HepG2 (cell line): ENCODE results near the gene ANAPC5. TPM values are rescaled to one million over a fixed set of nuclear protein-coding genes. Genes with fewer than 3 reads are reported as not detected.

Experiments used
- FOSL1 ChIP-seq: sonication (generic); formaldehyde crosslinking; IDR thresholded peaks from 2 replicates; pipeline ENCODE4 v1.9.0; 2021; ENCODE audit warnings: missing genetic modification reagents, borderline replicate concordance
- FOXP1 ChIP-seq, 2 experiments: fragments of 450-650 bp in 1 of 2; IDR thresholded peaks; 2 replicates each; pipeline ENCODE4 v1.6.1; 2017 to 2018; ENCODE audit warnings: antibody characterized with exemption in 1 of 2
- HHEX ChIP-seq: IDR thresholded peaks from 2 replicates; pipeline ENCODE4 v1.6.1; 2016; ENCODE audit warnings: control low read depth
- MIER2 ChIP-seq: IDR thresholded peaks from 2 replicates; pipeline ENCODE4 v1.6.1; 2016; ENCODE audit warnings: missing biosample characterization, missing genetic modification reagents
- NCOA5 ChIP-seq: sonication (generic); formaldehyde crosslinking; IDR thresholded peaks from 2 replicates; pipeline ENCODE4 v1.4.0; 2020; ENCODE audit warnings: missing genetic modification reagents
- PAXIP1 ChIP-seq: sonication (generic); formaldehyde crosslinking; conservative IDR thresholded peaks from 2 replicates; pipeline ENCODE4 v1.4.0; 2020; ENCODE audit warnings: mild to moderate bottlenecking, missing genetic modification reagents, moderate library complexity
- RXRB ChIP-seq: IDR thresholded peaks from 2 replicates; pipeline ENCODE4 v1.6.1; 2016; ENCODE audit warnings: borderline replicate concordance, missing genetic modification reagents, missing compliant biosample characterization
- XBP1 ChIP-seq: sonication (generic); formaldehyde crosslinking; IDR thresholded peaks from 2 replicates; pipeline ENCODE4 v1.5.0; 2020; ENCODE audit warnings: missing genetic modification reagents
- XRCC5 ChIP-seq: fragments of 200-400 bp; formaldehyde crosslinking; optimal IDR thresholded peaks from 2 replicates; pipeline ENCODE3; 2017; ENCODE audit warnings: mild to moderate bottlenecking, low read length
- ZFP82 ChIP-seq: sonication (generic); formaldehyde crosslinking; IDR thresholded peaks from 2 replicates; pipeline ENCODE4 v1.5.1; 2020; ENCODE audit warnings: mild to moderate bottlenecking, missing genetic modification reagents, borderline replicate concordance
- ZGPAT ChIP-seq: IDR thresholded peaks from 2 replicates; pipeline ENCODE4 v1.6.1; 2016; ENCODE audit warnings: mild to moderate bottlenecking
- ZNF549 ChIP-seq: sonication (generic); formaldehyde crosslinking; IDR thresholded peaks from 2 replicates; pipeline ENCODE4 v1.5.0; 2020; ENCODE audit warnings: missing genetic modification reagents
- ZNF629 ChIP-seq: sonication (generic); formaldehyde crosslinking; conservative IDR thresholded peaks from 2 replicates; pipeline ENCODE4 v1.5.0; 2020; ENCODE audit warnings: missing genetic modification reagents
- ZNF768 ChIP-seq: sonication (generic); formaldehyde crosslinking; IDR thresholded peaks from 2 replicates; pipeline ENCODE4 v1.4.0; 2020; ENCODE audit warnings: missing genetic modification reagents
- ZSCAN5A ChIP-seq: sonication (generic); formaldehyde crosslinking; IDR thresholded peaks from 2 replicates; pipeline ENCODE4 v1.8.0; 2022; ENCODE audit warnings: mild to moderate bottlenecking, missing genetic modification reagents, borderline replicate concordance
- ZSCAN9 ChIP-seq: IDR thresholded peaks from 2 replicates; pipeline ENCODE4 v1.6.1; 2016; ENCODE audit warnings: borderline replicate concordance
- polyA plus RNA-seq, 8 experiments: library from polyadenylated mRNA; depleted of rRNA in 3 of 8; stranded (reverse) in 7 of 8; unstranded in 1 of 8; fragments of >200 nt; fragmentation: Illumina TruSeq in 4 of 8; extraction: Trizol in 4 of 8; gene quantifications; 2 replicates each; pipeline versions ENCODE4 v1.2.1 to v1.2.3, GENCODE V29; 2011 to 2016; ENCODE audit warnings: low read depth in 4 of 8, missing spikeins in 1 of 8, mixed read lengths in 1 of 8; ENCODE audit not compliant: insufficient read depth in 1 of 8
- total RNA-seq, 5 experiments: library from RNA; depleted of rRNA; stranded (reverse); fragments of >200 nt; fragmentation: Illumina TruSeq; extraction: Trizol; gene quantifications; 2 replicates each; pipeline ENCODE4 v1.2.3, GENCODE V29; 2016; ENCODE audit warnings: low read depth in 1 of 5
- TF ChIP-seq, protein P1 (sequence below): sonication (generic); formaldehyde crosslinking; IDR thresholded peaks from 2 replicates; pipeline ENCODE4 v1.4.0; 2020; ENCODE audit warnings: missing genetic modification reagents
- TF ChIP-seq, protein P2 (sequence below): sonication (generic); formaldehyde crosslinking; IDR thresholded peaks from 2 replicates; pipeline ENCODE4 v1.4.0; 2020; ENCODE audit warnings: missing genetic modification reagents

ANAPC5 gene
- total and polyA plus RNA-seq, 2 of the 13 experiments (the other 11 are each of a cell fraction or from before 2014, with no cell fraction given), result 146 to 161 TPM

DNA sequence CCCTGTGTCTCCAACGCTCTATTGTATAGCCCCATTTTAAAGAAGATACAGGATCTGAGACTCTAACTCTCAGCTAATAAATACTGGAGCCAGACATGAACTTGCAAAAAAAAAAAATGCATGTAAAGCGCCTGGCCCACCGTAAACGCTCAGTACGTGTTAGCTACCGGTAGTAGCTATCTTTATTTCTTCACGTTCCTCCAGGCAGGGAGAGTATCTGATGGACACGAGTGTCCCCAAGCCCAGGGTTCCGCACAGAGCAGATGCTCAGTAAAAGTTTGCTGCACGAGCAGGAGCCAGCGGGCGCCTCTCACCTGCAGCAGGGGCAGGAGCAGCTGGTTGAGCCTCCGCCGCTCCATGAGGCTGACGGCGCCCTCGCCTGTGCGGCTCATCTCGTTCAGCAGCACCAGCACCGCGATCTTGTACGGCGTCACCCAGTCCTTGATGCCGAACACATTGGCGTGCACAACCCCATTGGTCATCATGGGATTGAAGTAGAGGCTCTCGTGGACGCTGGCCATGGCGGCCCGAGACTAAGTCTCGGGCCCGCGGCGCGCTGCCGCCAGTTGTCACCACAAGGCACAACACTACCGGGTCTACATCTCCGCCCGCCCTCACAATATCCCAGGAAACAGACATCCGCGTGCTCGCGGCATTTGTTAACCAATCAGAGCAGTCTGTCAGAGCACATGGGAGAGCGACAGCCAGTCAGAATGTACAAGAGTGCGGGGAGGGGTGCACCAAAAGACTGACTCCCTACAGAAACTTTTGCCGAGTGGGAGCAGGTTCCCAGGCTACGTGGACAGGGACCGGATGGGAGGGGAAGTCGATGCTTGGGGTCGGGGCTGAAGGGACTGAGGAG is at the start of gene ANAPC5 (continued):
- peak; percentile 64 for TF ChIP-seq RXRB (CRISPR knock-in tag)
- TF ChIP-seq PAXIP1 (CRISPR knock-in tag), result peak; percentile 56; the same call in 1 of the 2 replicates
- peak; percentile 85 for TF ChIP-seq XRCC5
- TF ChIP-seq NCOA5, result no peak
- TF ChIP-seq FOXP1 (IDR thresholded peaks at IDR 0.05), result 0 out of 2 replicates have a peak, but pooled peaks have one; percentile 5
- 0 out of 2 replicates have a peak, but pooled peaks have one; percentile 37 for TF ChIP-seq FOXP1 (CRISPR knock-in tag; IDR thresholded peaks at IDR 0.05)
- TF ChIP-seq, protein P1, sequence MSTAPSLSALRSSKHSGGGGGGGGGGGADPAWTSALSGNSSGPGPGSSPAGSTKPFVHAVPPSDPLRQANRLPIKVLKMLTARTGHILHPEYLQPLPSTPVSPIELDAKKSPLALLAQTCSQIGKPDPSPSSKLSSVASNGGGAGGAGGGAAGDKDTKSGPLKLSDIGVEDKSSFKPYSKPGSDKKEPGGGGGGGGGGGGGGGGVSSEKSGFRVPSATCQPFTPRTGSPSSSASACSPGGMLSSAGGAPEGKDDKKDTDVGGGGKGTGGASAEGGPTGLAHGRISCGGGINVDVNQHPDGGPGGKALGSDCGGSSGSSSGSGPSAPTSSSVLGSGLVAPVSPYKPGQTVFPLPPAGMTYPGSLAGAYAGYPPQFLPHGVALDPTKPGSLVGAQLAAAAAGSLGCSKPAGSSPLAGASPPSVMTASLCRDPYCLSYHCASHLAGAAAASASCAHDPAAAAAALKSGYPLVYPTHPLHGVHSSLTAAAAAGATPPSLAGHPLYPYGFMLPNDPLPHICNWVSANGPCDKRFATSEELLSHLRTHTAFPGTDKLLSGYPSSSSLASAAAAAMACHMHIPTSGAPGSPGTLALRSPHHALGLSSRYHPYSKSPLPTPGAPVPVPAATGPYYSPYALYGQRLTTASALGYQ, result no peak
- TF ChIP-seq ZSCAN5A, result no peak
- TF ChIP-seq ZNF629 (CRISPR knock-in tag), result 0 out of 2 replicates have a peak, but pooled peaks have one; percentile 29
- no peak for TF ChIP-seq ZNF549 (CRISPR knock-in tag)
- peak; percentile 50; the same call in 1 of the 2 replicates for TF ChIP-seq ZSCAN9 (CRISPR knock-in tag)
- peak; percentile 57 for TF ChIP-seq ZNF768
- TF ChIP-seq MIER2 (CRISPR knock-in tag), result no peak; the same call in 1 of the 2 replicates
- TF ChIP-seq, protein P2, sequence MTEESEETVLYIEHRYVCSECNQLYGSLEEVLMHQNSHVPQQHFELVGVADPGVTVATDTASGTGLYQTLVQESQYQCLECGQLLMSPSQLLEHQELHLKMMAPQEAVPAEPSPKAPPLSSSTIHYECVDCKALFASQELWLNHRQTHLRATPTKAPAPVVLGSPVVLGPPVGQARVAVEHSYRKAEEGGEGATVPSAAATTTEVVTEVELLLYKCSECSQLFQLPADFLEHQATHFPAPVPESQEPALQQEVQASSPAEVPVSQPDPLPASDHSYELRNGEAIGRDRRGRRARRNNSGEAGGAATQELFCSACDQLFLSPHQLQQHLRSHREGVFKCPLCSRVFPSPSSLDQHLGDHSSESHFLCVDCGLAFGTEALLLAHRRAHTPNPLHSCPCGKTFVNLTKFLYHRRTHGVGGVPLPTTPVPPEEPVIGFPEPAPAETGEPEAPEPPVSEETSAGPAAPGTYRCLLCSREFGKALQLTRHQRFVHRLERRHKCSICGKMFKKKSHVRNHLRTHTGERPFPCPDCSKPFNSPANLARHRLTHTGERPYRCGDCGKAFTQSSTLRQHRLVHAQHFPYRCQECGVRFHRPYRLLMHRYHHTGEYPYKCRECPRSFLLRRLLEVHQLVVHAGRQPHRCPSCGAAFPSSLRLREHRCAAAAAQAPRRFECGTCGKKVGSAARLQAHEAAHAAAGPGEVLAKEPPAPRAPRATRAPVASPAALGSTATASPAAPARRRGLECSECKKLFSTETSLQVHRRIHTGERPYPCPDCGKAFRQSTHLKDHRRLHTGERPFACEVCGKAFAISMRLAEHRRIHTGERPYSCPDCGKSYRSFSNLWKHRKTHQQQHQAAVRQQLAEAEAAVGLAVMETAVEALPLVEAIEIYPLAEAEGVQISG, result peak; percentile 87
- TF ChIP-seq ZFP82, result peak; percentile 74; the same call in 1 of the 2 replicates
- TF ChIP-seq XBP1, result 0 out of 2 replicates have a peak, but pooled peaks have one; percentile 26
- no peak for TF ChIP-seq HHEX (CRISPR knock-in tag)
- TF ChIP-seq ZGPAT, result peak; percentile 68
- TF ChIP-seq FOSL1 (CRISPR knock-in tag), result no peak
